Natural killer cell (primary cell): ENCODE results near the gene LRRC3C. TPM values are rescaled to one million over a fixed set of nuclear protein-coding genes. Genes with fewer than 3 reads are reported as not detected.

Experiments
- ATAC-seq, 3 donors: fragments of 150-1000 bp in 2 of 3; fragments of 200-7000 bp in 1 of 3; cut with Tn5 transposase; 1 replicate in 1 of 3; 2 replicates in 2 of 3; pipeline ENCODE4 v1.10.0; 2021; ENCODE audit warnings: mild to moderate bottlenecking in 2 of 3, moderate library complexity in 2 of 3
- DNase-seq, 2 donors: peaks; one replicate each; pipeline versions ENCODE4 v3.0.0 to v3.0.0-alpha.2; 2013 to 2021; ENCODE audit warnings: mixed read lengths in 1 of 2
- H3K27ac ChIP-seq: one replicate; pipeline ENCODE4 v1.5.1; 2013; ENCODE audit warnings: mild to moderate bottlenecking, low read length
- H3K27me3 ChIP-seq: one replicate; pipeline ENCODE4 v1.6.1; 2013; ENCODE audit warnings: low read length; ENCODE audit not compliant: control insufficient read depth, insufficient read depth
- H3K36me3 ChIP-seq: one replicate; pipeline ENCODE4 v1.6.1; 2013; ENCODE audit warnings: low read length; ENCODE audit not compliant: control insufficient read depth, insufficient read depth
- H3K4me1 ChIP-seq: one replicate; pipeline ENCODE4 v1.6.1; 2013; ENCODE audit warnings: low read length; ENCODE audit not compliant: control insufficient read depth, insufficient read depth
- H3K4me3 ChIP-seq: one replicate; pipeline ENCODE4 v1.5.1; 2013; ENCODE audit warnings: low read length
- H3K9me3 ChIP-seq: one replicate; pipeline ENCODE4 v1.6.1; 2013; ENCODE audit warnings: low read length; ENCODE audit not compliant: control insufficient read depth, insufficient read depth
- H3K27ac Mint-ChIP-seq, 2 donors: one replicate each; pipeline ENCODE4 v1.8.0; 2022; ENCODE audit warnings: mild to moderate bottlenecking in 2 of 2, mixed read lengths in 2 of 2, moderate library complexity in 1 of 2
- H3K27me3 Mint-ChIP-seq, 2 donors: one replicate each; pipeline ENCODE4 v1.8.0; 2022; ENCODE audit warnings: low read depth in 2 of 2, mixed read lengths in 2 of 2
- H3K36me3 Mint-ChIP-seq: one replicate; pipeline ENCODE4 v1.8.0; 2022; ENCODE audit warnings: mixed read lengths
- H3K4me1 Mint-ChIP-seq, 2 donors: one replicate each; pipeline ENCODE4 v1.8.0; 2022; ENCODE audit warnings: mixed read lengths in 2 of 2
- H3K4me3 Mint-ChIP-seq: one replicate; pipeline ENCODE4 v1.8.0; 2022; ENCODE audit warnings: mild to moderate bottlenecking, moderate library complexity, mixed read lengths
- H3K9me3 Mint-ChIP-seq, 2 donors: one replicate each; pipeline ENCODE4 v1.8.0; 2022; ENCODE audit warnings: mixed read lengths in 2 of 2
- WGBS: methylation state at CpG from one replicate; pipeline ENCODE4 v1.1.7; 2013; ENCODE audit warnings: missing lambda C conversion rate; ENCODE audit not compliant: insufficient coverage; 5-methylcytosine and 5-hydroxymethylcytosine counted together
- intact Hi-C: fragments of 100-400 bp; cut with micrococcal nuclease; formaldehyde crosslinking; loops from one replicate; pipeline ENCODE4 v1.14.2; 2022
- total RNA-seq, 4 donors: library from RNA; stranded (reverse); fragments of 120-200 nt in 1 of 4; gene quantifications; one replicate each; pipeline versions ENCODE4 v1.2.3 to v1.2.4, GENCODE V29; 2013 to 2022
- TF ChIP-seq, protein P1 (sequence below): fragments of 200-600 bp; IDR thresholded peaks from one replicate; pipeline ENCODE4 v1.8.0; 2022; ENCODE audit warnings: antibody characterized with exemption

The LRRC3C gene
- total RNA-seq, 3 donors from 2014 or later (not counting 1 experiment from before 2014, with no cell fraction given) = not detected

DNA sequence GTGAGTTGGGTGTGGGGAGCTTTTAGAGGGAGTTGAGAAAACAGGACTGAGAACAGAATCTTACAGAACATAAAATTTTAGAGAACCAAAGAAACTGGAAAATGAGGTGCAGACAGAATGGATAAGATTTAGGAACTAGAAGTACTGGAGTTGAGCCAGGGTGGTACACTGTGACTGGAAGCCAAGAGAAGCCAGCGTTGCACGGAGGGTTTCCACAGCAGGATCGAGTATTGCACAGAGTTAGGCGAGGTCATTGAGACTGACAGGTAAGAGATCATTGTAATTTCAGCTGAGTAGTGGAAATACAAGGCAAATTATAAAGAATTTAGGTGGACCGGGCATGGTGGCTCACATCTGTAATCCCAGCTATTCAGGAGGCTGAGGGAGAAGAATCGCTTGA lies 41.8 kb downstream of the LRRC3C start:
- ATAC-seq = no peak
- no peaks in the 10 kb centered on the region for H3K9me3 Mint-ChIP-seq
- no peak for DNase-seq
- H3K27me3 ChIP-seq = no peaks in the 10 kb centered on the region
- TF ChIP-seq, protein P1, sequence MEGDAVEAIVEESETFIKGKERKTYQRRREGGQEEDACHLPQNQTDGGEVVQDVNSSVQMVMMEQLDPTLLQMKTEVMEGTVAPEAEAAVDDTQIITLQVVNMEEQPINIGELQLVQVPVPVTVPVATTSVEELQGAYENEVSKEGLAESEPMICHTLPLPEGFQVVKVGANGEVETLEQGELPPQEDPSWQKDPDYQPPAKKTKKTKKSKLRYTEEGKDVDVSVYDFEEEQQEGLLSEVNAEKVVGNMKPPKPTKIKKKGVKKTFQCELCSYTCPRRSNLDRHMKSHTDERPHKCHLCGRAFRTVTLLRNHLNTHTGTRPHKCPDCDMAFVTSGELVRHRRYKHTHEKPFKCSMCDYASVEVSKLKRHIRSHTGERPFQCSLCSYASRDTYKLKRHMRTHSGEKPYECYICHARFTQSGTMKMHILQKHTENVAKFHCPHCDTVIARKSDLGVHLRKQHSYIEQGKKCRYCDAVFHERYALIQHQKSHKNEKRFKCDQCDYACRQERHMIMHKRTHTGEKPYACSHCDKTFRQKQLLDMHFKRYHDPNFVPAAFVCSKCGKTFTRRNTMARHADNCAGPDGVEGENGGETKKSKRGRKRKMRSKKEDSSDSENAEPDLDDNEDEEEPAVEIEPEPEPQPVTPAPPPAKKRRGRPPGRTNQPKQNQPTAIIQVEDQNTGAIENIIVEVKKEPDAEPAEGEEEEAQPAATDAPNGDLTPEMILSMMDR = no peak
- no peak overlapping the region for H3K4me3 ChIP-seq
- no peak overlapping the region for H3K4me3 Mint-ChIP-seq
- no peaks in the 10 kb centered on the region for H3K36me3 ChIP-seq
- peaks cover 31 to 37% of the 10 kb centered on the region in 2 donors for H3K27me3 Mint-ChIP-seq
- intact Hi-C loops = no loop called here
- H3K36me3 Mint-ChIP-seq = no peaks in the 10 kb centered on the region
- no peak overlapping the region for H3K27ac Mint-ChIP-seq
- no peaks in the 10 kb centered on the region for H3K9me3 ChIP-seq
- peaks cover 30% of the 10 kb centered on the region for H3K4me1 ChIP-seq
- 92% methylated on average over 6 of the region's 6 CpGs for WGBS
- no peak overlapping the region for H3K27ac ChIP-seq
- peaks cover 0 to 10% of the 10 kb centered on the region in 2 donors for H3K4me1 Mint-ChIP-seq

DNA sequence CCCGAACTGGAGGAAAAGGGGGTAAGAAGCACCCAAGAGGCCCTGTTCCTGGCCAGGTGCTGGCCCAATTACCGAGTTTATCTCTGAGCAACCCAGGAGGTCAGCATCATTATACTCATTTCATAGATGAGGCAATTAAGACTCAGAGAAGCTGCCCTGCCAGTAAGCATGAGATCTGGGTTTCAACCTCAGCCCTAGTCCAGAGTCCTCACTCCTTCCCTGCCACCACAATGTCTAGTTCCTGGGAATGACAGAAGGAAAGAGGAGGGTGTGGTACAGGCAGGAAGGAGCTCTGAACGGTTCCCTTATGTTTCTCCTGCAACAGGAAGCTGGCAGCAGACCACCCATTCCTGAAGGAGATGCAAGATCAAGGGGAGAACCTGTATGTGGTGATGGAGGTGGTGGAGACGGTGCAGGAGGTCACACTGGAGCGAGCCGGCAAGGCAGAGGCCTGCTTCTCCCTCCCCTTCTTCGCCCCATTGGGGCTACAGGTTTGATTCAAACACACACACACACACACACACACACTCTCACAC lies 42.7 kb downstream of the LRRC3C start:
- H3K4me3 ChIP-seq = no peak overlapping the region
- Mint-ChIP-seq H3K4me3 (no peak overlapping the region), H3K36me3 (no peaks in the 10 kb centered on the region), H3K27ac (no peak overlapping the region), H3K9me3 (no peaks in the 10 kb centered on the region), H3K4me1 (peaks cover 0 to 10% of the 10 kb centered on the region in 2 donors), H3K27me3 (peaks cover 31 to 37% of the 10 kb centered on the region in 2 donors)
- no peaks in the 10 kb centered on the region for H3K36me3 ChIP-seq
- ATAC-seq = no peak
- no peak overlapping the region for H3K27ac ChIP-seq
- H3K9me3 ChIP-seq = no peaks in the 10 kb centered on the region
- DNase-seq = no peak
- H3K4me1 ChIP-seq = peaks cover 30% of the 10 kb centered on the region
- TF ChIP-seq, protein P1 = no peak
- H3K27me3 ChIP-seq = no peaks in the 10 kb centered on the region
- 80% methylated on average over 7 of the region's 7 CpGs for WGBS
- intact Hi-C loops = no loop called here

- Mint-ChIP-seq H3K9me3 (no peaks in the 10 kb centered on the region), H3K4me3 (no peak overlapping the region), H3K4me1 (peaks cover 0 to 10% of the 10 kb centered on the region in 2 donors), H3K27ac (no peak overlapping the region), H3K36me3 (no peaks in the 10 kb centered on the region), H3K27me3 (peaks cover 31 to 37% of the 10 kb centered on the region in 2 donors)
- H3K27me3 ChIP-seq = no peaks in the 10 kb centered on the region
- no peak for DNase-seq
- TF ChIP-seq, protein P1 = no peak
- H3K4me3 ChIP-seq = no peak overlapping the region
- intact Hi-C loops = no loop called here
- peaks cover 25% of the 10 kb centered on the region for H3K4me1 ChIP-seq
- no peak overlapping the region for H3K27ac ChIP-seq
- no peaks in the 10 kb centered on the region for H3K9me3 ChIP-seq
- H3K36me3 ChIP-seq = no peaks in the 10 kb centered on the region
- WGBS = 99% methylated on average over 4 of the region's 4 CpGs
- ATAC-seq = no peak
These were observed 43.6 kb downstream of the LRRC3C start for GRCh38 chr17:39971076-39971603.

- no peaks in the 10 kb centered on the region for H3K36me3 ChIP-seq
- peaks cover 0 to 2% of the 10 kb centered on the region in 2 donors for H3K4me1 Mint-ChIP-seq
- no peaks in the 10 kb centered on the region for H3K27me3 ChIP-seq
- H3K4me1 ChIP-seq = peaks cover 14% of the 10 kb centered on the region
- intact Hi-C loops = no loop called here
- DNase-seq (no peak), ATAC-seq (no peak)
- H3K27me3 Mint-ChIP-seq = peaks cover 27 to 37% of the 10 kb centered on the region in 2 donors
- no peak overlapping the region for H3K4me3 ChIP-seq
- no peaks in the 10 kb centered on the region for H3K36me3 Mint-ChIP-seq
- no peak overlapping the region for H3K27ac ChIP-seq
- H3K4me3 Mint-ChIP-seq = no peak overlapping the region
- H3K27ac Mint-ChIP-seq = no peak overlapping the region
- H3K9me3 Mint-ChIP-seq = no peaks in the 10 kb centered on the region
- TF ChIP-seq, protein P1 = no peak
- no peaks in the 10 kb centered on the region for H3K9me3 ChIP-seq
- 21% methylated on average over 2 of the region's 3 CpGs for WGBS
These were observed 44.7 kb downstream of the LRRC3C start for GRCh38 chr17:39972271-39972670.
